Astrocyte of the spinal cord (primary cell): Measurements from ENCODE around the gene PHOX2A.

Source experiments
- DNase-seq: peaks from one replicate; pipeline ENCODE4 v3.0.0; 2011; ENCODE audit warnings: low read depth, low spot score
- H3K4me3 ChIP-seq: 2 replicates; pipeline ENCODE4 v1.5.1; 2011; ENCODE audit warnings: low read depth, mild to moderate bottlenecking, low read length, moderate library complexity
- in situ Hi-C: cut with HindIII; loops from 2 replicates; pipeline ENCODE4 v1.10.0; 2017; ENCODE audit warnings: low sequenced_read_pairs
- TF ChIP-seq, protein P1 (sequence below): IDR thresholded peaks from 2 replicates; pipeline ENCODE4 v1.5.1; 2012; ENCODE audit warnings: low read depth, mild to moderate bottlenecking, low read length, inconsistent platforms

The PHOX2A gene

DNA sequence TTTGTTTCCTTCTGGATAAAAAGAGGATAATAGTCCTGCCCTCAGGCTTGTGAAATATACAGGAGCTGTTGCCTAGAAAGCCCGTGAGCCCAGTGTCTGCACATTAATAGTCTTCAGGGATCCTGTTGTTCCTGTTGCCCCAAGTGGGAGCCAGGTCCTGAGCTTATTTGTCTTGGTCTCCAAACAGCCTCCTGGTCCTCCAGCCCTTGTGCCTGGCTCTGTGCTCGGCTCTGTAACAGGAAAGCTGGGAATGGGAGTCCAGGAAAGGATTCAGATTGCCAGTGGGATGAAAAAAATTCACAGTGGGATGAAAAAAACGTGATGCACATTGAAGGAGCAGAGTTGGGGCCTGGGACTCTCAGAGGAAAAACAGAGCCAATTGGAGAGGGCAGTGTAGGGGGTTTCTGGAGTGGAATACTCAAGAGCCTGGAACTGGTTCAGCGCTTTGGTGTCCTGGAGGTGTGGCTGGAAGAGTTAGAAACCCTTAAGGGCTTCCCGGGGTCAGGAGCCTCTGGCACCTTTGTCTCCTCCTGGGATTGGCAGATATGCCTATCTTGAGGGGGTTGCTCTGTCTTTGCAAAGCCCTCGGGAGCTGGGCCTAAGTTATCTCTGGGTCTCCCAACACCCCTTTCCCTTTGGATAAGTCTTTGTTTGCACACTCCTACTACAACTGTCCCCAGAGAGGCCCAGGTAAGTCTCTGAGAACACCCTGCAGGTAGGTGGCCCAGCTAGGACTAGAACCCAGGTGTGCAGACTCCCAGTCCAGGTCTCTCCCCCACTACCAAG is 21.7 kb downstream of the PHOX2A start:
- DNase-seq, result no peak
- H3K4me3 ChIP-seq, result peak overlapping the region; percentile 73
- in situ Hi-C loops, result no loop called here
- TF ChIP-seq, protein P1, sequence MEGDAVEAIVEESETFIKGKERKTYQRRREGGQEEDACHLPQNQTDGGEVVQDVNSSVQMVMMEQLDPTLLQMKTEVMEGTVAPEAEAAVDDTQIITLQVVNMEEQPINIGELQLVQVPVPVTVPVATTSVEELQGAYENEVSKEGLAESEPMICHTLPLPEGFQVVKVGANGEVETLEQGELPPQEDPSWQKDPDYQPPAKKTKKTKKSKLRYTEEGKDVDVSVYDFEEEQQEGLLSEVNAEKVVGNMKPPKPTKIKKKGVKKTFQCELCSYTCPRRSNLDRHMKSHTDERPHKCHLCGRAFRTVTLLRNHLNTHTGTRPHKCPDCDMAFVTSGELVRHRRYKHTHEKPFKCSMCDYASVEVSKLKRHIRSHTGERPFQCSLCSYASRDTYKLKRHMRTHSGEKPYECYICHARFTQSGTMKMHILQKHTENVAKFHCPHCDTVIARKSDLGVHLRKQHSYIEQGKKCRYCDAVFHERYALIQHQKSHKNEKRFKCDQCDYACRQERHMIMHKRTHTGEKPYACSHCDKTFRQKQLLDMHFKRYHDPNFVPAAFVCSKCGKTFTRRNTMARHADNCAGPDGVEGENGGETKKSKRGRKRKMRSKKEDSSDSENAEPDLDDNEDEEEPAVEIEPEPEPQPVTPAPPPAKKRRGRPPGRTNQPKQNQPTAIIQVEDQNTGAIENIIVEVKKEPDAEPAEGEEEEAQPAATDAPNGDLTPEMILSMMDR, result no peak

DNA sequence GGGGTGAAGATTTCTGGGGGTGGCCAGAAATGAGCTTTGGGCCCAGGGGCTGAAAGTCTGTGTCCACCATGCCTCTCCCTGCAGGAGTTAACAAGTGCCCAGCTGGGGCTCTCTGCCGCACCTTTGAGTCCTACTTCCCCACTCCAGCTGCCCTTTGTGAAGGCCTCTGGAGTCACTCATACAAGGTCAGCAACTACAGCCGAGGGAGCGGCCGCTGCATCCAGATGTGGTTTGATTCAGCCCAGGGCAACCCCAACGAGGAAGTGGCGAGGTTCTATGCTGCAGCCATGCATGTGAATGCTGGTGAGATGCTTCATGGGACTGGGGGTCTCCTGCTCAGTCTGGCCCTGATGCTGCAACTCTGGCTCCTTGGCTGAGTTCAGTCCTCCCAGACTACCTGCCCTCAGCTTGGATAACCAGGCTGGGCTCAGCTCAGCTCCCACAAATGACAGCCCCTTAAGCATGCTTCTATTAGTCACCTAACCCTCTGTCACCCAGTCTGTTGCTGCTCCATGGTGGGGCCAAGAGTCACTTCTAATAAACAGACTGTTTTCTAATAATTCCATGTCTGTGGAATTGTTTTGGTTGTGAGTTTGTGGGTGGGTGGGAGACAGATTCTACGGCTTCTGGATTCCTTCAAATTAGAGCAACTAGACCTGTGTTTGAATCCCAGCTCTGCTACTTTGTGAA is 22.4 kb downstream of the PHOX2A start:
- TF ChIP-seq, protein P1, result no peak
- DNase-seq, result no peak
- in situ Hi-C loops, result no loop called here
- no peak overlapping the region for H3K4me3 ChIP-seq

DNA sequence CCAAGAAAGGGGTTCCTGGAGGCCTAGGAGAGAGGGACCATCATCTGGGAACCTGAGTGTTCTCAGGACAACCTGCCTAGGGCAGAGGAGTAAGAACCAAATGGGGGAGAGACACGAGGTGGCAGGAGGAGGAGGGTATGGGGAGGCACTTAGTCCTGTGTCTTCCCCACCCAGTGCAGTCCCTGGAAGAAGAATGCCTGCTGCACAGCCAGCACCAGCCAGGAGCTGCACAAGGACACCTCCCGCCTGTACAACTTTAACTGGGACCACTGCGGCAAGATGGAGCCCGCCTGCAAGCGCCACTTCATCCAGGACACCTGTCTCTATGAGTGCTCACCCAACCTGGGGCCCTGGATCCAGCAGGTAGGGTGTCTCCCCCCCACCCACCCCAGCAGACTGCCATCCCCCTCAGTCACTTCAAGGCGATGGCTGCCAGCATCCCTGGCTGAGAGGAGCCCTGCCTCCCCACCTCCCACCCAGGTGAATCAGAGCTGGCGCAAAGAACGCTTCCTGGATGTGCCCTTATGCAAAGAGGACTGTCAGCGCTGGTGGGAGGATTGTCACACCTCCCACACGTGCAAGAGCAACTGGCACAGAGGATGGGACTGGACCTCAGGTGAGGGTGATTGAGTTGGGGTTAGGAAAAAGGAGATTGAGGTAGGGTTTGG is 23.1 kb downstream of the PHOX2A start:
- no peak overlapping the region for H3K4me3 ChIP-seq
- TF ChIP-seq, protein P1, result no peak
- no peak for DNase-seq
- in situ Hi-C loops, result no loop called here

DNA sequence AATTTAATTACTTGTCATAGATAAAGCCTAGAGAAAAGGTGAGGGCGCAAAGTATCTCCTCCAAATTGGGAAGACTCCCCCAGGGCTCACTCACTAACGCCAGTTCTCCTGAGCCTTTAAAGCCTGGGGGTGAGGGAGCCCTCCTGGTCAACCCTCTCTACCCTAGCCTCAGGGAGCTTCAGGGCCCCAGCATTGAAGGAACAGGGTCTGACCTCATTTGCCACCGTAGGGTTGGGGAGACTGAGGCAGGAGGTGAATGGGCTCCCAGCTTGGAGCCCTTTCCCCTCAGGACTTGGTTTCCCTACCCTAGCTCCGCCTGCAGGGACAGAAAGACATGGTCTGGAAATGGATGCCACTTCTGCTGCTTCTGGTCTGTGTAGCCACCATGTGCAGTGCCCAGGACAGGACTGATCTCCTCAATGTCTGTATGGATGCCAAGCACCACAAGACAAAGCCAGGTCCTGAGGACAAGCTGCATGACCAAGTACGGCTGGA is 25.7 kb downstream of the PHOX2A start:
- in situ Hi-C loops, result no loop called here
- no peak overlapping the region for H3K4me3 ChIP-seq
- no peak for DNase-seq
- TF ChIP-seq, protein P1, result no peak

DNA sequence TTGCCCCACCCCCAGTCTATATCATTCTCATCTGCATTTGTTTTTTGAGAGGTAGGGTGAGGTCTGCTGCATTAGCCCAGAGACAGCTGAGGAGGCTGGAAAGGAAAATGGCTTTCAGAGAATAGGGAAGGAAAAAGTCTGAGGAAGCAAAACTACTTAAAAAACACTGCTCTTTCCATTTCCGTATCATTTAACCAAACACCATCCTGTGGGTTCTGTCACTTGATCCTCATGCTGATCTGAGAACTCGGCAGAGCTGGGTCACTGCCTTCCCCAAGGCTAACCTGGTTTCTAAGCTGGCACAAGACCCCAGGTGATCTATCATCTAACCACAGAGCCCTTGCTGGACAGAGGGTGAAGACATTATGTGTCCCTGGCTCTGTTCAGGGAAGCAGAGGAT is 26.1 kb downstream of the PHOX2A start:
- H3K4me3 ChIP-seq, result no peak overlapping the region
- TF ChIP-seq, protein P1, result no peak
- in situ Hi-C loops, result no loop called here
- DNase-seq, result no peak

DNA sequence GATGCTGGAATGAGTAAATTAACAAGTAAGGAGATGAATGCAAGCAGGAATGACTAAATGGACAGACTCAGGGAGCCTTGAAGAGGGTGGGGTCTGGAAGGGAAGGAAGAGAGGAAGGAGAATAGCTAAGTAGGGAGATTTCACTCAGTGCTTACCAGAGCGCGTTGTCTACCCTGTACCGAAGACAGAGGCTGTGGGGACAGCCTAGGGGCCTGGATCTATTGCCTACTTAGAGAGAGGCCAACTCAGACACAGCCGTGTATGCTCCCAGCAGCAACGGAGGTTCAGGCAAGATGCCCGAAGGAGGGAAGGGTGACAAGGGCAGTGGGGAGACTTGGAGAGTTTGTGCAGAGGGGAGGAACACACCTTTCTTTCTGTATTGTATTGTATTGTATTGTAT is 27.3 kb downstream of the PHOX2A start, which contains the start of gene FOLR2:
Gene FOLR2 (plus strand): TSS at position 157 of the 400 bp plus-strand sequence. CDS start 1,791 bp downstream, outside the sequence.
- TF ChIP-seq, protein P1, result no peak
- H3K4me3 ChIP-seq, result no peak within 1 kb of the TSS
- in situ Hi-C loops, result no loop called here
- no peak for DNase-seq
